ENCODE results near the gene ZNF571.

GRCh38 chr19:37564624-37565369 lies 29.8 kb downstream of the ZNF571 start:
- TF ChIP-seq CTCF (conservative IDR thresholded peaks at IDR 0.05; ENCODE audit: low read length) (no peak), EZH2phosphoT487 (IDR thresholded peaks at IDR 0.05; ENCODE audit: borderline replicate concordance, low read depth, low read length) (no peak)

Data from OCI-LY7 (cell line).